ENCODE measurements around the gene DCC.
A peak's percentile ranks its signal among the peaks of the same experiment; 100 is the strongest.

Gene DCC, protein sequence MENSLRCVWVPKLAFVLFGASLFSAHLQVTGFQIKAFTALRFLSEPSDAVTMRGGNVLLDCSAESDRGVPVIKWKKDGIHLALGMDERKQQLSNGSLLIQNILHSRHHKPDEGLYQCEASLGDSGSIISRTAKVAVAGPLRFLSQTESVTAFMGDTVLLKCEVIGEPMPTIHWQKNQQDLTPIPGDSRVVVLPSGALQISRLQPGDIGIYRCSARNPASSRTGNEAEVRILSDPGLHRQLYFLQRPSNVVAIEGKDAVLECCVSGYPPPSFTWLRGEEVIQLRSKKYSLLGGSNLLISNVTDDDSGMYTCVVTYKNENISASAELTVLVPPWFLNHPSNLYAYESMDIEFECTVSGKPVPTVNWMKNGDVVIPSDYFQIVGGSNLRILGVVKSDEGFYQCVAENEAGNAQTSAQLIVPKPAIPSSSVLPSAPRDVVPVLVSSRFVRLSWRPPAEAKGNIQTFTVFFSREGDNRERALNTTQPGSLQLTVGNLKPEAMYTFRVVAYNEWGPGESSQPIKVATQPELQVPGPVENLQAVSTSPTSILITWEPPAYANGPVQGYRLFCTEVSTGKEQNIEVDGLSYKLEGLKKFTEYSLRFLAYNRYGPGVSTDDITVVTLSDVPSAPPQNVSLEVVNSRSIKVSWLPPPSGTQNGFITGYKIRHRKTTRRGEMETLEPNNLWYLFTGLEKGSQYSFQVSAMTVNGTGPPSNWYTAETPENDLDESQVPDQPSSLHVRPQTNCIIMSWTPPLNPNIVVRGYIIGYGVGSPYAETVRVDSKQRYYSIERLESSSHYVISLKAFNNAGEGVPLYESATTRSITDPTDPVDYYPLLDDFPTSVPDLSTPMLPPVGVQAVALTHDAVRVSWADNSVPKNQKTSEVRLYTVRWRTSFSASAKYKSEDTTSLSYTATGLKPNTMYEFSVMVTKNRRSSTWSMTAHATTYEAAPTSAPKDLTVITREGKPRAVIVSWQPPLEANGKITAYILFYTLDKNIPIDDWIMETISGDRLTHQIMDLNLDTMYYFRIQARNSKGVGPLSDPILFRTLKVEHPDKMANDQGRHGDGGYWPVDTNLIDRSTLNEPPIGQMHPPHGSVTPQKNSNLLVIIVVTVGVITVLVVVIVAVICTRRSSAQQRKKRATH (N-terminal part only)

DNA sequence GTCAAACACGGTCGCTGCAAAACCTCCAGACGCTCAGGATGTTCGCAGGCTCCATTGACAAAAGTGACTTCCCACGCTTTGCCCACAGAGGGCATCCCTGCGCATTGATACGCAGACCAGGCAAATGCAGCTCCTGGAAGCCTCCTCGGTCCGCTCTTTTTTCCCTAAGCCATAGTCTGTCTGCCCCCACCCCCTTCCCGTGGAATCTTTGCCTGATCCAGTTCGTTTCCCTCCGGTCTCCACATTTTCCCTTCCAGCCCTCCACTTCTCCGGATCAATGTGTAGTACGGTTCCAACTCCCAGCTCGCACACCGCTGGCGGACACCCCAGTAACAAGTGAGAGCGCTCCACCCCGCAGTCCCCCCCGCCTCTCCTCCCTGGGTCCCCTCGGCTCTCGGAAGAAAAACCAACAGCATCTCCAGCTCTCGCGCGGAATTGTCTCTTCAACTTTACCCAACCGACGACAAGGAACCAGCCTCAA, at the start of gene DCC:
DCC (plus strand) TSS at position 307 of the 481 bp plus-strand sequence. CDS start 591 bp downstream, outside the sequence.
- peak; percentile 23 for DNase-seq

DNA sequence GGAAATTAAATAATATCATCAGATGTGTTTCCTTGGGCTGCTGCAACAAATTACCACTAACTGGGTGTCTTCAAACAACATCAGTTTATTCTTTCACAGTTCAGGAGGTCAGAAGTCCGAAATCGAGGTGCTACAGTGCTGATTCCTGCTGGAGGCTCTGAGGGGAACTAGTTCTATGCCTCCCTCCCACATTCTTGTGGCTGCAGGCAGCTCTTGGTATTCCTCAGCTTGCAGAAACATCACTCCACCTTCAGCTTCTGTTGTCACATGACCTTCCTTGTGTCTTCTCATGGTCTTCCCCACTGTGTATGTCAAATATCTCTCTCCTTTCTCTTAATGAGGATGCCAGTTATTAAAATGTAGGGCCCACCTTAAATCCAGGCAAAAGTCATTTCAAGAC, 29.3 kb upstream of the DCC start:
- no peak for DNase-seq

DNA sequence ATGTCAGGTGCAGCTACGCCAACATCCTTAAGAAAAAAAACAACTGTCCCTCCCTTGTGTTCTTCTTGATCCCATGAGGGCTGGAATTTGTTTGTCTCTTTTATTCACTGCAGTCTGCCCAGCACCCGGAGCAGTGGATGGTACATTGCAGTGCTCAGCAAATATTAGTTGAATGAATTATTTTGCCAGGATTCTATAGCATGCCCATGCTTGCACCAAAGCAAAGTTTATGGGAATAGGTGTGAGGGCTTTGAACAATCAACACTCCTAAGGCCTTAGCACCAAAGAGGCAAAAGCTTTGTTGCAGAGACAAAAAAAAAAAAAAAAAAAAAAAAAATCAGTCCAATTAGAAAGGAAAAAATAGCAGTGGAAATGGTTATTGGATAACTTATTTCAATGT, 28.7 kb upstream of the DCC start:
- DNase-seq: no peak

DNA sequence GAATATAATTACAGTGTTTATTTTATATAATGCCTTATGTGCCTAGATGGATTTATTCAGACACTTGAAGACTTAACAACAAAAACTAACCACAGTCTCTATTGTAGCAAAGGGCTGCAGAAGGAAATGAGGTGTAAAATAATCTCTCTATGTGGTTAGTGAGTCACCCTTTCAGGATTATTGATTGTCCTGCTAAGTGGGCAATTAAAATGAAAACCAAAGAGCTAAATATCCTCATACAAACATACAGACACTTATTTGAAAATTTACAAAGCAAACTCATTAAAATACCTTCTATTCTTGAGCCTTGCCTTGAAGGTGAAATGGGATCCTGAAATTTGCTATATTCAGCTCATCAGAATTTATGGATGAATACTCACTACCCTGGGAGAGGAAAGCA, 27.7 kb upstream of the DCC start:
- no peak for DNase-seq

DNA sequence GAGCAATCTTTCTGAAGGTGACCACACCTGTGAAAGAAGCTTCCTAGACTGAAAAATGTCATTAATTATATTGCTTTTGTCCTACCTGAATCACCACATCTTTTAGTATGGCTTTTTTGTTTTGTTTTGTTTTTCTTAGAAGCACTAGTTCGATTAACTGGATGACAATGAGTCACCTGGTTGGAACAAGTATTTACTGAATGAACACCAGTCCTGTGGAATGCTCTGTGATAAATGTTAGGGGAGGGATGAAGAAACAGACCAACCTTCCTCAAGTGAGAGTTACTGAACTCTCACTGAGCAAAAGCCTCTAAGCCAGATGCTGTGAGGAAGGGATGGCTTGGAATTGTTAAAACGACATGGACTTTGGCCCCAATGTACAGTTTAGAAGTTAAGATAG, 26.8 kb upstream of the DCC start:
- no peak for DNase-seq

DNA sequence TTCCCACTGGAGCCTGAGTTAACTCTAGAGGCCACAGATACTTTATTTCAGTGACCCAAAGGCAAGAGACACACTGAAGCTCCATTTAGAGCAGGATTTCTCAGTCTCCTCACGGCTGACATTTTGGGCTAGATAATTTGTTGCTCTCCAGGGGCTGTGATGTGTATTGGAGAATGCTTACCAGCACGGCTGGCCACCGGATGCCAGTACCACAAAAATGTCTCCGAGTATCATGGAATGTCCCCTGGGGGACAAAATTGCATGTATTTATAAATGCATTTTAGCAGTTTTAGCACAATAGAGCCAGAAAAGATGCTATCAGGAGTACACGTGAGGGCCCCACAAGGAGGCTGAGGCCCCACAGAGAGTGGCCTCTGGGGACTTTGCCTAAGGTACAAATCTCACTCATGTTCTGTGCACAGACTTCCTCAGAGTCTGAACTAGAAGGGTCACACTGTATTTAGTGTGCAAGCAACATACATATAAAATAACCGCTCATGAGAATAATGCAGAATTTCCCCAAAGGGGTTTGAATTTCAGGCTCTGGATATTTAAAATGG, 20.5 kb upstream of the DCC start:
- DNase-seq: no peak

DNA sequence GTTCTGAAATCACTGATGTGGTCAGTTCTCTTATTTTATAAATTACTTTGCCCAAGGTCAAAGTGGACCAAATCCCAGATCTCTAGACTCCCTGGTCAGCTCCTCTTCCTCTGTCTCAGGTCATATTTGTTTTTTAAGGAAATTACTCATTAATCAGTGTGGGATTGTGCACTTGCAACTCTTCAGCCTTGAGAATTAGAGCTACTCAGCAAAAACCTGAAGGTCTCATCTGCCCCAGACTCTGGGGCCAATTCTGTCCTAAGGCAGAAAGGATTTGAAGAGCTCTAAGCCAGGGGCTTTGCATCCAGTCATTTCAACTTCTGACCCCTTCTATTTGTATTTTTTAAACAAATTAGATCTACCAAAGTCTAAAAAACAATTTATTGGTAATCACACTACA, 17.7 kb upstream of the DCC start:
- DNase-seq: no peak

DNA sequence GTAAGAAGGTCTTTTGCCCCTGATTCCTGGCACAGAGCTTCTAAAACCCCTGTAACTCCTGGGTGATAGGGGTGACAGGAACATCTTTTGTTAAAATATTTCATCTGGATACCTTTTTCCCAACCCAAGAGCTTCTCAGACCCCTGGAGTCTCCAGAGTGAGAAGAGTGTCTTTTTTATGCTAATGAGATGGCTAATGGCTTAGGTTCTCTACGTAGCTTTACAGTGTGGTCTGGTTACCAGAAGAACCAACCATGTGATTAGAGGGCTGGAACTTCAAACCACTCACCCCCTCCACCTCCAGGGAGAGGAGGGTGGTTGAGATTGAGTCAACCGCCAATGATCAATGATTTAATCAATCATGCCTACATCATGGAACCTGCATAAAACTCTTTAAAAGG, 16.2 kb upstream of the DCC start:
- no peak for DNase-seq

DNA sequence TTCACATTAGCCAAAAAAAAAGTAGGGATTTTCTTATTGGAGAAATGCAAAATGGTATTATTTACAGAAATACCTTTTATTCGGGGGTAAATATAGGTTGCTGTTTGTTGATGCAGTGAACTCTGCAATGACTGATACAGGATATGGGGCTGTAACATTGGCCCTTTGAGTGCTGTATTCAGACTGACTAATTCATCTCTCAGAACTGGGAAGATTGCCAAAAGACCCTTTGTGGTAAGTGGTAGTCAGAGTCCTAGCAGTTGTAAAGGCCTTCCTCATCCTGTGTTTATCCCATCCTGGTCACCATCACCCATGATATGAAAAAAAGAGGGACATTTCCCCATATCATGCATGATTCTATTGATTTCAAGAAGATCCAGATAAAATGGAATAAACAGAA, 14.0 kb upstream of the DCC start:
- DNase-seq: no peak

DNA sequence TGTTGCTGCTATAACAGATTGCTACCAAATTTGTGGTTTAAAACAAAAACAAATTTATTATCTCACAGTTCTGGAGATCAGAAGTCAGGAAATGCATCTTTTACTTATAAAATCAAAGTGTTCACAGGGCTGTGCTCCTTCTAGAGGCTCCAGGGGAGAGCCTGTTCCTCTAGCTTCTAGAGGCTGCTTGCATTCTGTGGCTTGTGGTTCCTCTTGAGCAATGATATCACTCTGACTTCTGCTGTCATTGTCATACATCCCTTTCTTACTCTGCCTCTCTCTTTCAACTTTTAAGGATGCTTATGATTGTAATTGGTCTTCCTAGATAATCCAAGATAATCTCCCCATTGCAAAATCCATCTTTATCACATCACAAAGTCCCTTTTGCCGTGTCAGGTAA, 6.1 kb upstream of the DCC start:
- DNase-seq: no peak

DNA sequence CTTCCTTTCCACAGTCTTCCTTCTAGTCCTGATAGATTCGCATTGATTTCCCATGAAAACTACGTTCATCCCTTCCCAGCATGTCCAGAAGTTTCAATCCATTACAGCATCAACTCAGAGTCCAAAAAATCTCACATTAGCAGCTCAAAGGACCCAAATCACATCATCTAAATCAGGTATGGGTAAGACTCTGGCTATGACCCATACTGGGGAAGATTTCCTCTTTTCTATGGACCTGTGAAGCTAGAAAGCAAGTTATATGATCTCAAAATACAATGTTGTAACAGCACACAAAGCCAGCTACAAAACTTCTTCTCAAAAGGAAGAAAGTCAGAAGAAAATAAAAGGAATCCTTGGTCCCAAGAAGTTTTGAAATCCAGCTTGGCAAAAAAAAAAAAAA, 5.7 kb upstream of the DCC start:
- no peak for DNase-seq

DNA sequence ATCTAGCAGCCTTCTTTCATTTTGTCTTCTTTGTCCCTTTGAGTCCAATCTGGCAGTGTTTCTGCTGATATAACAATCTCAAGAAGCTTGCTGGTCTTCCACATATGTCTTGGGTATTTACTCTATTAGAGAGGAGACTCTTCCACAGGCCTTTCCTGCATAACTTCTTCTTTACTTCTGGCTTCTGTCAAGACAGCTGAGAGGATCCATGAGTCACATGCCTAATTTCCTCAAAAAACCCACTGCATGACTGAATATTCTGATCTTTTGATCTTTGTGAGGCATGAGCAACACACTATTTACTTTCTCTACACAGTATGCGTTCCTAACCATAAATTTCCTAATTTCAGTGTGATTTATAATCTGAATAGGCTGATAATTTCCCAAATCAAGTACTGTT, 5.1 kb upstream of the DCC start:
- no peak for DNase-seq

DNA sequence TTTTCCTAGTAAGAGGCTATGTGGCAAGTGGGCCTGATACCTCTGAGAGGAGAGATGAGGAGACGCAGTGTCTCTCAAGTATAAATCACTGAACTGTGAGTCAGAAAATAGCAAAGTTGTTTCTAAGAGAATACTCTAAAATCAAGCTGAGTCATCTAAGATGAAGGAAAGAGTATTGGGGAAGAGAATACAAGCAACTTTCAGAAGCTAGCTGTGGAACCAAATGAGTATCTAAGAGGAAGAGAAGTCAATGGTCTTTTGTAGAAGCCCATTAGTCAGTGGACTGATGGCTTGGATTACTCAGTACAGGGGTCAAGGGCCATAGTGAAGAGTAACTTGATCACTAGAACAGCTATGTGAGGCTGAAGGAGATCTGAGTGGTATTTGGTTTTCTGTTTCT, 2.7 kb upstream of the DCC start:
- no peak for DNase-seq

DNA sequence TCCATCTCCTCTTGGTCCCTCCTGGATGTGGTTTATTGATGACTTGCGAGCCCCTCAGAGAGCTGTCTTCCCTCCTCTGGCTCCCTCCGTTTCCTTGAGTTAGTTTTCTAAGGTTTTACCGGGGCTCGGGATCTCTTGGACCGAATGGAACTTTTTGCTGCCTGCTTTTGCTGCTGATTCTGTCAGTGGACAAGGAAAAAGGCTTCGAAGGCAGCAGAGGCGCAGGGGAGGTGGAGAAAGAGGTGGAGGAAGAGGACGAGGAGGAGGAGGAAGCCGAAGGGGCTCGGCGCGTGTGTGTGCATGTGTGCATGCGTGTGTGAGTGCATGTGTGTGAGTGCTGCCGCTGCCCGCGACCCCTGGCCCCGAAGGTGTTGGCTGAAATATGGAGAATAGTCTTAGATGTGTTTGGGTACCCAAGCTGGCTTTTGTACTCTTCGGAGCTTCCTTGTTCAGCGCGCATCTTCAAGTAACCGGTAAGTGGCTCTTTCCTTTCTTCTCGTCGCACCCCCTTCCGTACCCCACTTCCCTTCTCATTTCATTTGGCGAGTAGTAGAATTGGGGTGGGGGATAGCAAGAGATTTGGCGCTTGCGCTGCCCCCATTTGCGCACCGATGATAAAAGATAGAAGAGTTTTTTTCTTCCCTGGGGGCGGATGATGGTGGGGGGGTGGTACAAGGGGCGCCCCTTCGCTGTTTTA, 557 bp downstream of the DCC start:
- DNase-seq: no peak

DNA sequence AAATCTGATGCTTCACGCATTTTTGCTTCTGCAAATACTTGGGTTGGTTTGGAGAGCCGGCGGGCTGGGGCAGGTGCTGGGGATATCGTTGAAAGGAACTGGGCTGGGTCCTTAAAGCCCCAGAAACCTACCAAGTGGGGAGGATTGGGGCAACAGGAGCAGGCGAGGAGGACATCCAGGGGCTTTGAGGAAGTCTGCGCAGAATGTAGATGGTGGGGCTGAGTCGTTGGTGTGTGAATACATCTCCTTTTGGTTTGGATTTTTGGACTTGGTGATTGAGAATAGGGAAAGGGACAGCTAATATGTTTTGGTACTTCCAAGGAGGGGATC, 1.1 kb downstream of the DCC start:
- no peak for DNase-seq

DNA sequence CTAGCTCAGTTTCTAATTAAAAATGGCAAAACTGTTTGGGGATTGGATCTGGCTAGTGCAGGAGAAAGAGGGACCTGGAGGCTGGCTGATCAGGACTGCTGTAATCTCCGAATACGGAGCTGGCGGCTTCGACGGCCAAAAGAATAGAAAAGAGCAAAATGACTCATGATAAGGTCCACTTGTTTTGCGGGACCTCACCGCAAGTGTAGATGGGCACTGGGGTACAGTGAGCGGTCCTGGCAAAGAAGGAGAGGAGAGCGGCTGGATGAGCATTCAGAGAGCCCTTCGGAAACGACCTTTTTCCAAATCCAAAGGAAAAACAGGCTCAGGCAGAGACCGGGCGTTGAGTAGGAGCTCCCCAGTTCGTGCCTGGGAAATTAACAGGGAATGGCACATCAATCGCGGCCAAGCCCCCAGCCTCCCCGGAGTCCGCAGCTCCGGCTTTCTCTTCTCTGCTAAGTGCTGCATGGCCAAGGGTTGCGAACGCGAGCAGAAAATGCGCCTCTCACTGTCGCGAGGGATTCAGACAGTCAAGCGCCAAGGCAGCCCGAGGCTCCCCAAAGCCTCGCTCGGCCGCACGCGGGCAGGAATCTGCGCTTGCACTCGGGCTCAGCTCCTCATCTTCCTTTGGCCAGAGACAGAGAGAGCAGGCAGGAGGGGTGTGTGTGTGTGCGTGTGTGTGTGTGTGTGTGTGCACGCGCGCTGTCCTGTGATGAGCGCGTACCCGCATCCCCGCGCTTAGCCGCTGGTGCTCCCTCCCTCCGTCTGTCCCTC, 1.8 kb downstream of the DCC start:
- DNase-seq: no peak

DNA sequence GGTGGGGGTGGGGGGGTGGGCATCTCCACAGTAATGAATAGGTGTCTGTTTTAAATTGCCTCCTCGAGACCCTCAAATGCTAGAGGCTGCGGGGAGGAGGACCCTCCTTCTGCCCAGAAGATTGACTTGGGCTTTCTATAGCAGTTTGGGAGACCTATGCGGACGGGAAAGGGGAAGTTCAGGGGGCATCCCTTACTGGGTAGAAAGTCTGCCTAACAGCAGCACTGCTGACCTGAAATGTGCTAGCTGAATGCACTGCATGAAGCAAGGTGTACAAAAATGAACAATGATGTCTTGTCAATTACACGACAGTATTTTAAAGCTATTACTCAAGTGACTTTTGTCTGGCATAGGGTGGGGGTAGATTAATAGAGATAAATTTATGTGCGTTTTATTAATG, 2.5 kb downstream of the DCC start:
- DNase-seq: no peak

DNA sequence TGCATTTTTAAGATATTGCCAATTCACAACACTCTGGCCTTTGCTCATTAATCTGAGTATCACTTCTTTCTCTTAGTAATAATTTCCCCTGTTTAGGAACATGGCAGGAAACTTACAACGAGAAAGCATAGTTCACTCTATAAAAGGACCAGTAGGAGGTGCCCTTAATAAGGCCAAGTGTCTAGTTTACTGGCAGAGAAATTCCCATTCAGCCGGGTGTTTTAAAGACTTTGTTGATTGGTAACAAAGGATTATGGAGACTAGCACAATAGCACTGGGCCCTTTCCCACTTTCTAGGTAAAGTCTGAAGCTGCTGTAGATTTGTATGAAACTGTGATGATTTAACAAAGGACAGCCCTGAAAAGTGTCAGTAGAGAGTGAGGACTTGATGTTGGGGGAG, 3.1 kb downstream of the DCC start:
- DNase-seq: no peak

DNA sequence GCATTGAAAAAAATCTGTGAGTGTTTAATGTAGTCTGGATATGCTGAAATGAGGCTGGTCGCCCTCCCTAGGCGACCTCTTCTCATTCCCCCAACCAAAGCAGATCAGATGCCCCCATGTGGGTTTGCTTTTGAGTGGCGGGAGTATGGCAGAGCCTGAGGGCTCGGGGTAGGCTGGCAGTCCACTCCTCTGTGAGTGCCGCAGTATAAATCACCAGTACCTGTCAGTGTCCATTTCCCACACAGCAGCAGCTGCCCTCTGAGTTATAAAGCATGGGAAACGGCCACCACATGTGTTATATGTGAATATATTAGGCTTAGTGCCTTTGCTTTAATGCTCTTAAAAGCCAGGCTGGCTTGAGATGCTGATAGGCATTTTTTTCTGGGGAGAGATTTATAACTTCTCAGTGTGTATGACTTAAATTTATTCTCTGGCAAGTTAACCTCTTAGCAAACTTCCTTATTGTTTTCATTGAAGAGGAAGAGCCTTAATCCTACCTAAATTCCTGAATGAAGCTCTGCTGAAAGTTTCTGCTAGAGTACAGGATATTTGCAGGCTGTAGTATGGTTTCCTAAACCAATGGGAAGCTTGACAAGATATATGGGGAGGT, 3.8 kb downstream of the DCC start:
- no peak for DNase-seq

DNA sequence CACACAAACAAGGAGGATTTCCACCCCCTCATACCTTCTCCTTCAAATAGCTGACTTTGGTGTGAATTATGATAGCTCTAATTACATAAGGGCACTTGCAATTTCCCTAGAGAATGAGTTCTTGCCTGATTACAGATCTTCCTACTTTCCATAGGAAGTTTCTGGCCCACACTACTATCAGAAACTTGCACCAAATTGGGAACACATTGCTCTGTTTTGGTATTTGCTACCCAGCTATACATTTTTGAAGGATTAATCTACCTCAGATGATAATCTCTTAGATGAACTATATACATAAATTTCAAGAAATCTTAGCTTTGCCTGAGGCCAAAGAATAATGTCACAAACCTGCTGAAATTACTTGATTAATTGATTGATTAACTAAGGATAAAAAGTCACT, 4.9 kb downstream of the DCC start:
- no peak for DNase-seq

DNA sequence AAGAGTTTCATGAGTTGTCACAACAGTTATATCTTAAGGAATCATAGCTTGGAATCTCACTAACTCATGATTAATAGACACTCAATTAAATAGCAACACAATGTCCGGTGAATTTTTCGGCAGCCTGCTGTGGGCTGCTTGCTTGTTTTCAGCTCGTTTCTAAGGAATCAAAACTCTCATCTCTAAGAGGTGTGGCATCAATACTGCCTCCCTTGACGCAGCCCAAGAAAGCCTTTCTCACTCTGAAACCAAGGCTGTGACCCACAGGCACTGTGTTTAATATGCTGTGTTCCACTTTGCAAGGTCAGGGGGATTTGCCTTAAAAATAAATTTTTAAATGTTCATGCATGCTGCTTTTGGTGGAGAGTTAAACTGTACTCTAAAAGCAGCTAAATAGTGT, 5.4 kb downstream of the DCC start:
- no peak for DNase-seq

DNA sequence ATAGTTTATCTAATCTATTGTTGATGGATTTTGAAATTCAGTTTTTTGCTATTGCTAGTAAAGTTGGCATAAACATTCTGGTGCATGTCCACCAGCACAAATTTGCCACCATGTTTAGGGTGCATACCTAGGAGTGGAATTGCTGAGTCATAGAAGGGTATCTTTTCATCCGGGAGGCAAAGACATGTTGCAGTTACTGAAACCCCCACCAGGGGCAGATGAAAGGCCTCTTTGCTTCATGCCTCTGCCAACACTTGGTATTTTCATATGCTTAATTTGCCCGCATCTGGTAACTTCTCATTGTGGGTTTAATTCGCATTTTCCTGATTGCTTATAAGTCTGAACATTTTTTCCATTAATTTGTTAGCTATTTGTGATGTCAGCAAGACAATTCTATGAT, 8.2 kb downstream of the DCC start:
- peak; percentile 52 for DNase-seq

Measured in hematopoietic multipotent progenitor cell treated with erythropoietin and hydrocortisone succinate and interleukin-3 and kit ligand, for 6 days (in vitro differentiated cells).